ENCODE results near the gene NOD2. TPM values are rescaled to one million over a fixed set of nuclear protein-coding genes. Genes with fewer than 3 reads are reported as not detected.

NOD2 gene
- total and polyA plus RNA-seq, 2 experiments from 2014 or later, result 0.27 to 0.66 TPM

- 0 out of 2 replicates have a peak, but pooled peaks cover 2% of the 10 kb centered on the region for H3K9me2 ChIP-seq (ENCODE audit: insufficient read depth)
- no peak overlapping the region for H3K4me2 ChIP-seq
- H3K36me3 Mint-ChIP-seq (ENCODE audit: low read depth), result peaks cover 22% of the 10 kb centered on the region
- no peaks in the 10 kb centered on the region for H3F3A ChIP-seq (replicated peaks; ENCODE audit: low read depth)
- no peak for DNase-seq (ENCODE audit: low spot score)
- H3K9me3 Mint-ChIP-seq, result peaks cover 31% of the 10 kb centered on the region
- peaks cover 10% of the 10 kb centered on the region for H3K4me1 Mint-ChIP-seq
- no peaks in the 10 kb centered on the region for H3K36me3 ChIP-seq (ENCODE audit: insufficient read depth)
- no peaks in the 10 kb centered on the region for H3K79me2 ChIP-seq (replicated peaks; ENCODE audit: insufficient read depth)
- H3K27me3 Mint-ChIP-seq (ENCODE audit: insufficient read depth, low read depth, poor library complexity), result peaks cover 5% of the 10 kb centered on the region
- no peak; a peak in 1 of 4 replicates for TF ChIP-seq CTCF (conservative IDR thresholded peaks at IDR 0.05; ENCODE audit: low read depth in 2 of 2)
- no peak for TF ChIP-seq CREB1 (CRISPR knock-in tag; IDR thresholded peaks at IDR 0.05; ENCODE audit: low read depth)
- no peak for TF ChIP-seq EZH2 (IDR thresholded peaks at IDR 0.05; ENCODE audit: low read depth, unreplicated experiment)
- TF ChIP-seq JUNB (IDR thresholded peaks at IDR 0.05; ENCODE audit: unreplicated experiment), result no peak
- TF ChIP-seq STAT1 (IDR thresholded peaks at IDR 0.05; ENCODE audit: unreplicated experiment), result no peak
- no peak for TF ChIP-seq POLR2AphosphoS5 (IDR thresholded peaks at IDR 0.05; ENCODE audit: low read depth)
- no peak for TF ChIP-seq ZNF114 (CRISPR knock-in tag; IDR thresholded peaks at IDR 0.05)
- TF ChIP-seq EZH2phosphoT487 (IDR thresholded peaks at IDR 0.05; ENCODE audit: unreplicated experiment), result no peak
- TF ChIP-seq REST (IDR thresholded peaks at IDR 0.05; ENCODE audit: unreplicated experiment), result no peak
- TF ChIP-seq ZNF462 (CRISPR knock-in tag; IDR thresholded peaks at IDR 0.05), result no peak
- TF ChIP-seq NANOG (IDR thresholded peaks at IDR 0.05; ENCODE audit: borderline replicate concordance), result no peak
- TF ChIP-seq ETS1 (IDR thresholded peaks at IDR 0.05), result no peak
- no peak for TF ChIP-seq ZNF331 (CRISPR knock-in tag; IDR thresholded peaks at IDR 0.05; ENCODE audit: low read depth)
- H3K4me1 ChIP-seq (ENCODE audit: insufficient read depth), result no peaks in the 10 kb centered on the region
- ATAC-seq, result no peak
- H3K27ac Mint-ChIP-seq, result no peak overlapping the region
- H2AFZ ChIP-seq, result no peak overlapping the region
- H3K4me3 Mint-ChIP-seq, result no peak overlapping the region
- peaks cover 11% of the 10 kb centered on the region; the same call in 1 of the 2 replicates for H3K27me3 ChIP-seq (ENCODE audit: insufficient read depth)
- H3K4me3 ChIP-seq, result no peak overlapping the region
- H4K20me1 ChIP-seq (replicated peaks; ENCODE audit: insufficient read depth), result no peaks in the 10 kb centered on the region
- H3K27ac ChIP-seq (ENCODE audit: low read depth), result no peak overlapping the region
Measured at GRCh38 chr16:50668368-50669008, 24.9 kb upstream of the NOD2 start.
